Measurements from ENCODE around the gene GP2. TPM values are rescaled to one million over a fixed set of nuclear protein-coding genes. Genes with fewer than 3 reads are reported as not detected.

The GP2 gene
- total RNA-seq = not detected in 2 replicates

GRCh38 chr16:20327444-20328041 is at the start of gene GP2:
Gene GP2, minus strand, starts transcription at chr16:20327513. Its CDS starts 1,082 bp downstream, at chr16:20326431.

DNA sequence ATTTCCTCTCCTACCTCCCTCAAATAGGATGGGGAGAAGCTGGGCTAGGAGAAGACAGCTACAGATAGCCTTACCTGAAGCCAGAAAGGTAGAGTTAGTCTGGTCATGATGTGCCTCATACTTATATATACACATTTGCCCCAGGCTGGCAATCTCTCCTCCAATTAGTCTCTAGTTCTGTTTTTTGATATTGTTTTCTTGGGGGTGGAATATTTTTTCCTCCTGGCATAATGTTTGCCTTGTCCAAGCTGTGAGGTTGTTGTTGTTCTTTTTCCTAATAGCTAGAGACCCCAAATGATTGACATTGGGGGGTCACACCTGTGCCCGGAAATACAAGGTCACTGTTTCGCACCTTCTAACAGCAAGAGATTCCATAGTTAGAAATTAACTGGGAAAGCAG is 25.3 kb upstream of the GP2 start, which contains the start of gene UMOD:
Gene UMOD (minus strand): TSS at position 101 of the 400 bp plus-strand sequence. CDS start 1,978 bp downstream, outside the sequence.

Other genes with a start within 250 kb of the GP2 start
- gene UMOD, start 25.2 kb upstream of the GP2 start, total RNA-seq = not detected in 2 replicates
- not detected in 2 replicates for gene PDILT, start 77.2 kb upstream of the GP2 start, total RNA-seq
- not detected in 2 replicates for gene ACSM5, start 82.0 kb upstream of the GP2 start, total RNA-seq
- under 0.01 TPM in 1 of 2 replicates, not detected in the other for gene ACSM2A, start 124.0 kb upstream of the GP2 start, total RNA-seq
- 0.07 TPM in 1 of 2 replicates, not detected in the other for gene ACSM2B, start 248.9 kb upstream of the GP2 start, total RNA-seq